GM19099 (cell line): ENCODE results near the gene ARGLU1.

ENCODE experiments used
- POLR2A ChIP-seq: IDR thresholded peaks from 3 replicates; pipeline ENCODE4 v1.6.1; 2011; ENCODE audit warnings: low read depth; ENCODE audit not compliant: insufficient read length; ENCODE audit errors: extremely low read depth

The ARGLU1 gene, protein sequence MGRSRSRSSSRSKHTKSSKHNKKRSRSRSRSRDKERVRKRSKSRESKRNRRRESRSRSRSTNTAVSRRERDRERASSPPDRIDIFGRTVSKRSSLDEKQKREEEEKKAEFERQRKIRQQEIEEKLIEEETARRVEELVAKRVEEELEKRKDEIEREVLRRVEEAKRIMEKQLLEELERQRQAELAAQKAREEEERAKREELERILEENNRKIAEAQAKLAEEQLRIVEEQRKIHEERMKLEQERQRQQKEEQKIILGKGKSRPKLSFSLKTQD

DNA sequence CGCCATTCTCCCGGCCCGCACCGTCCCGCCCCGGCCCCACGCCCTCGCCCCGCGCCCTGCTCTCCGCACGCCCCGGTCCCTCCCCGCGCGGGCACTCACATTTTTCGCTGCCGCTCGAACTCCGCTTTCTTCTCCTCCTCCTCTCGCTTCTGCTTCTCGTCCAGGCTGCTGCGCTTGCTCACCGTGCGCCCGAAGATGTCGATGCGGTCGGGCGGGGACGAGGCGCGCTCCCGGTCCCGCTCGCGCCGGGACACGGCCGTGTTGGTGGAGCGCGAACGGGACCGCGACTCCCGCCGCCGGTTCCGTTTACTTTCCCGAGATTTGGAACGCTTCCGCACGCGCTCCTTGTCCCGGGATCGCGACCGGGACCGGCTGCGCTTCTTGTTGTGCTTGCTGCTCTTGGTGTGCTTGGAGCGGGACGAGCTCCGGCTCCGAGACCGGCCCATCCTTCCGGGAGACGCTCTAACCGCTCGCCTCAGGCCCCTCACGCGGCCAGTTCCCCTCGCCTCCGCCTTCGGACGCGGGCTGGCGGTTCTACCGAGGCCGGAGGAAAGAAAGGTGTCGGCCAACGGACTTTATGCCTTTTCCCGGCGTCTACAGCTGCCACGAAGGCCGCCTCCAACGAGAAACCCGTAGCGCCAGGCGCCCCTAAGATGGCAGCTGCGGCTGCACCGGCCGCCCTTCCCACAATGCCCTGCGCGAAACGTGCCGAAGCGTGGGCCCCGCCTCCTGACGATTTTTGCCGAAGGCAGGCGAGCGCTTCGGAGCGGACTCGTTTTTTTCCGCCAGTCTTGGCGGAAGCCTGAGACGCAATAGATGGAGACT is at the start of gene ARGLU1:
Gene ARGLU1, minus strand, starts transcription at position 664 of the 825 bp plus-strand sequence. Its CDS starts 218 bp downstream, at position 446.
- TF ChIP-seq POLR2A, result peak; percentile 95

DNA sequence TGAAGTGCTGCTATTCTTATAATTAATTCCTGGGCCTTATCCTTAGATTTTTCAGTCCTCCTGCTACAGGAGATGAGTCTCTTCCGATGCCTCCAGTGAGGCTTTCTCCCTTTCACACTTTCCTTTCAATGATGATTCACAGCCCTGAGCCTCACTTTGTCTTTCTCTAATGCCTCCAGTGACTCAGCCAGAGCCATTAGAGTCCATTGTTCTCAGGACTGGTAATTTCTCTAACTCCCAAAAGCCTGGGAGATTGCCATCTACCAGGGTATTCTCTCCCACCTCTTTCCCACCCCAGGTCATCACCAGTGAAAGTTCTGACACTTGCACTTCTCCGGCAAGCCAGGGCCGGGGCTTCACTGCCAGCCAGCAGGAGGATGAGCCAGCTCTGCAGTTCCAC is 49.6 kb upstream of the ARGLU1 start:
- TF ChIP-seq POLR2A, result no peak

DNA sequence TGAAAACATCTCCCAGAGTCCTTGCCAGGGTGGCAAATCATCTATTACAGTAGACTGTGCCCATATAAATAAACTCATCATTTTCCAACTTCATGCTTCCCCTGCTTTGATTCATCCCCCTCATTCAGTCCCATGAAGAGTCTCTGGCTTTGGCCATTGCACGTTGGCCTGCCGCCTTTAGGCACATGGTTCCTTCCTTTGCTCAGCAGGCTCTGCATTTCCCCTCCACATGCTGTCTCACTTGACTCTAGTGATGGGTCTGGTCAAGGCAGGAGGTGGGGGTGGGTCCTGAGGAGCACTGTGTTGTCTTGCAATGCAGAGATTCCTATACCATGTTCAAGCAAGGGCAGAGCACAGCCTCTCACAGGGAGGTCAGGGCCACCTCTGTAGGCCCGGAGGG is 48.8 kb upstream of the ARGLU1 start:
- no peak for TF ChIP-seq POLR2A

DNA sequence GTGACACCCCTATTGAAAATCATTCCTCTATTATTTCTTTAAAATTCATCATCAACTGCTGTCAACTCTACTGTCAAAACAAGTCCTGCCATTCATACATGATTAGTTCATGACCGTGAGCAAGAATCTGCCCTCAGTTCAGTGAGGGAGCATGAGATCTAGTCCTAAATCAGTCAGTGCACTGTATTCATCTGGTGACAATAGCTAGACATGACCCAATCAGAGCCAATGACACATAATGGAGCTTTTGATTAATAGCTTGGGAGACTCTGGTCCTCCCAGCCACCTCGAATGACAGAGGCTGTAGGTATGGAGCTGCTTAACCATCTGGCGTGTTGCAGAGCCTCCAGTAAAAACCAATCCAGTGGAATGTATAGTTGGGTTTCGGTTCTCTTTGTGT is 46.9 kb upstream of the ARGLU1 start:
- TF ChIP-seq POLR2A, result no peak

DNA sequence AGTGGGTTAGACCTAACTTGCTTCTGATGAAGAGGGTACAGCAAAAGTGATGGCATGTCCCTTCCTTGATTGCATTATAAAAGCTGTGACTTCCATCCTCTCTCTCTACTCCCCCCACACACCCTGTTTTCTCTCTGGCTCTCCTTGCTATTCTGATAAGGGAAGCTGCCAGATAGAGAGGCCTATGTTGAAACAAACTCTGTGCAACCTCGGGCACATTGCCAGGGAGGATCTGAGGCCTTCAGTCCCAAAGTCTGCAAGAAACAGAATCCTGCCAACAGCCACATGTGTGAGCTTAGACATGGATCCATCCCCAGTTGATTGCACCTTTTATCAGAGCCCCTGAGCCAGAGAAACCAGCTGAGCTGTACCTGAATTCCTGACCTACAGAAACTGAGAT is 44.8 kb upstream of the ARGLU1 start:
- no peak for TF ChIP-seq POLR2A

GRCh38 chr13:106610486-106610885 is 42.5 kb upstream of the ARGLU1 start:
- no peak for TF ChIP-seq POLR2A

- TF ChIP-seq POLR2A, result no peak
Measured at GRCh38 chr13:106609116-106609515, 41.2 kb upstream of the ARGLU1 start.

DNA sequence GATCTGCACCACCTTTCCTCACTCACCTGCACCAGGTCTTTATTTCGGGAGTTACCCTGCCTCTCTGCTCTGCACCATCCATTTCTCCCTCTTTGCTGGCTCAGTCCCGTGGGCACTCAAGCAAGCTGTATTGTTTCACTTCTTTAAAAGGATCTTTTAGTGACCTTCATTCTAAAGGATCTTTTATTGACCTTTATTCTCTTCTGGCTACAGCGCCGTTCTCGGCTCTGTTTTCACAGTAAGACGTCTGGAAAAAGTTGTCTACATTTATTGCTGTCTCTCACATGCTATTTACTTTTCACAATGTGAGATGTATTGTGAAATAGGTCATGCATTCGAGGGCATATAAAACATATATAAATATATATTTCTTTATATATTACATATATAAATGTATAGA is 35.6 kb upstream of the ARGLU1 start:
- TF ChIP-seq POLR2A, result no peak

DNA sequence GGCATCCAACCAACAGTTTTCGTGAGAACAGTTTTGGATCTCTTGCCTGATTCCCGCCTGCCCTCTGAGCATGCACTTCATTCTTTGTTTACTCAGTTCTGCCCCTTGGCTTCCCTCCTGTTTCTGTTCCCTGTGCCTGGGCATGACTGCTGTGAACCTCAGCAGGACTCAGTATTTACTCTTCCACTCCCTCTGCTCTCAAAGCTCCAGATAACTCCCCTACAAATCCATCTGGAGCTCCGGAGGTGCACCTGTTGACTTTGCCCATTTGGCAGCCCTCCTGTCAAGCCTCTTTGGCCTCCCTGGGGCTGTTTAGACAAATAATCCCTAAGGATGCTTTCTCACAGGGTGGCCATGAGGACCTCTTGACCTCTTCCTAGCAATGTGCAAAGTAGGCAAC is 34.2 kb upstream of the ARGLU1 start:
- TF ChIP-seq POLR2A, result no peak

DNA sequence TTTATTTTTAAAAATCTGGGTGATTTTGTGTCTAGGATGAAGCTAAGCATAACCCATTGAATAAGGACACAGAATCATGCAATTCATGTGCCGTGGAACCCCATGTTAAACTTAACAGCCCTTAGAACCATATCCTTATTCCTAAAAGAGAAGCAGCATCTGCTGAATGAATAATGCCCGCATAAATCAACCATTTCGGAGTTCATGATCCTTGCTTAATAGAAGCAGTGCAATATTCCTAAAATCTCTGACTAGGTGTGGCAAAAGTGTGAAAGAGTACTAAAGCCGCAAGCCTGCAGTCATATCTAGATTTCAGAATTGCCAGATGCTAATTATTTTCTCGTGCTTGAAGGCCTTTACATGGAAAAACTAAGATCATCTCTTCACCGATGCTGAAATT is 33.6 kb upstream of the ARGLU1 start:
- no peak for TF ChIP-seq POLR2A

DNA sequence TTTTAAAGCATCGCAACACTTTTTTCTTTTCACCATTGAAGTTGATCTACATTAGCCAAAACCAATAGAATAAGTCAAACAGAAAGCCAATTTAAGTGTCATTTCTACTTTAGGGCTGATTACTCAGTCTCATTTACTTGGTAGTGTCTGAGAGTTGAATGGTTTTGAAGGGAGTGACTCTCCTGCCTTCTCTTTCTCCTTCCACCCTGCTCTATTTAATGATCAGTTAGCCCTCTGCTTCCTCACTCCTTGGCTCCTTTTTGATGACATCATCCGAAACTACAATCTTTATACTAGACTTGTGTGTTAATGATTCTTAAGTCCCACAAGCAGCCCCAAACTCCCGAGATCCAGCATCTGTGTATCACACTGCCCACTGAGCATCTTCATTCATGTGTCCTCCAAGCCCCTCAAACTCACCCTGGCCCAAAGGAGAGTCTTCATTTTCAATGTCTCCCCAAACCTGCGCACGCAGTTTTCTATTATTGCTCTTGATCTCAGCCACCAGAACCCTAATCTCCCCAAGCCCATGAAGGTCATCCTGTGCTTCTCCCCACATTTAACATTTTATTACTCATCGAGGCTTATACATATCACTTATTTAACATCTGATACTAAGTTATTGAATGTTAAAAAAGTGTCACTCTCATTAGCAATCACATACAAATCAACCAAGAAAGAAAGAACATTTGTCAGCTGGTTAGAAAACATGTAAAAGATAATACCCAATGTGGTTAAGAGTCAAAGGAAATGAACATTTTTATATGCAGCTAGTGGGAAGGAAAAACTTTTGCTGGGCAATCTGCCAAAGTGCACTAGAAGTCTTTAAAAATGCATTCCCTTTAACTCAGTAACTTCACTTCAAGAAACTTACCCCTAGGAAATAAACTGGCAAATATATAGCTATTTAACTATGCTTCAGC is 32.2 kb upstream of the ARGLU1 start:
- no peak for TF ChIP-seq POLR2A

GRCh38 chr13:106597749-106598395 is 29.9 kb upstream of the ARGLU1 start:
- TF ChIP-seq POLR2A, result no peak

GRCh38 chr13:106597186-106597585 is 29.2 kb upstream of the ARGLU1 start:
- TF ChIP-seq POLR2A, result no peak

DNA sequence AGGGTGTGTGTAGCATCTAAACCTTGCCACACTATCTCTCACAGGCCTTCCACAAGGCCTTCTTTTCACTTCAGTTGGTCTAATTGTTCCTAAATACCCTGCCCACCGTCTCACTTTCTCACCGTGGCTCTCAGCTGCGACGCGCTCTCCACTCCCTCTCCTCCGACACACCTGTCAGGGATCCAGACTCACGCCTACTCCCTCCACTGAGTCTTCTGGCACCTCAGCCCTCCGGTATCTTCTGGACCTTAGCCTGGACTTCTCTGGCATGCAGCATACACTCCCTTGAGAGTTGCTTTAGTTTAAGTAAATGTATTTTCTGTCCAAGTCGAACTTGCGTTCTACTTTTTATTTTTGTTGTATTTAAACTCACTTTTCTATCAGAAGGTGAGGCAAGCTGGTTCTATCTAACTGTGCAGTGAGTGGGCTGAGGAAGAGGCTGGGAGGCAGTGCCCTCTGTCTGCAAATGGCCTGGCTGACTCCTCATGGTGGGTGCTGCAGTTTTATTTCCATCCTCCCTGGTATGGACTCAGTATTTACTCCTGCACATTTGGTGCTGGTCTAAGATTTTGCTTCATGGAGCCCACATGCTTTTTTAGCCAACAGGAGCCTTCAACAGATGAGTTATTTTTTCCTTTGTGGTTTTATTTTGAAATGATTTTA is 28.5 kb upstream of the ARGLU1 start:
- TF ChIP-seq POLR2A, result no peak
